A673 (cell line): ENCODE data around the gene POP4. TPM values are rescaled to one million over a fixed set of nuclear protein-coding genes. Genes with fewer than 3 reads are reported as not detected.

Source experiments
- BruUV-seq: library from RNA; stranded (reverse); fragments of 400-500 nt; replicated peaks from 2 replicates; lab custom pipeline; 2021; lab: Mats Ljungman, UMichigan
- CTCF ChIA-PET: fragments of 300-600 bp; sonication (Branson Sonifier 250); formaldehyde crosslinking; loops from one replicate; lab custom pipeline; 2022; ENCODE audit warnings: antibody characterized with exemption; lab: Charles Lee
- POLR2A ChIA-PET: fragments of 300-600 bp; sonication (Branson Sonifier 250); formaldehyde crosslinking; loops from one replicate; lab custom pipeline; 2022; ENCODE audit warnings: antibody characterized with exemption; ENCODE audit not compliant: low non-redundant PET; lab: Charles Lee
- DNase-seq: peaks from one replicate; pipeline ENCODE4 v3.0.0-alpha.2; 2015; ENCODE audit warnings: low spot score
- H3K27ac ChIP-seq: fragments of 200-600 bp; sonication (generic); 2 replicates; pipeline ENCODE4 v1.5.1; 2016; ENCODE audit warnings: mixed run types, low read depth, mild to moderate bottlenecking, mixed read lengths, antibody characterized with exemption, low read length; ENCODE audit not compliant: poor library complexity, severe bottlenecking
- H3K27me3 ChIP-seq: fragments of 200-600 bp; sonication (generic); replicated peaks from 2 replicates; pipeline ENCODE4 v1.6.1; 2017; ENCODE audit warnings: mixed run types, low read depth, mild to moderate bottlenecking, mixed read lengths, antibody characterized with exemption, low read length; ENCODE audit not compliant: insufficient read depth, poor library complexity
- H3K36me3 ChIP-seq: fragments of 200-600 bp; sonication (generic); 2 replicates; pipeline ENCODE4 v1.6.1; 2016; ENCODE audit warnings: mixed run types, mild to moderate bottlenecking, mixed read lengths, antibody characterized with exemption, low read length; ENCODE audit not compliant: insufficient read depth, poor library complexity, severe bottlenecking
- H3K4me1 ChIP-seq: fragments of 200-600 bp; sonication (generic); 2 replicates; pipeline ENCODE4 v1.6.1; 2017; ENCODE audit warnings: mixed run types, mild to moderate bottlenecking, mixed read lengths, antibody characterized with exemption, low read length; ENCODE audit not compliant: insufficient read depth, poor library complexity, severe bottlenecking
- H3K4me3 ChIP-seq: fragments of 200-600 bp; sonication (generic); 2 replicates; pipeline ENCODE4 v1.5.1; 2016; ENCODE audit warnings: low read depth, mixed run types, mild to moderate bottlenecking, mixed read lengths, low read length; ENCODE audit not compliant: poor library complexity, severe bottlenecking
- H3K9me3 ChIP-seq: fragments of 200-600 bp; sonication (generic); 2 replicates; pipeline ENCODE4 v1.6.1; 2016; ENCODE audit warnings: mixed run types, low read depth, mild to moderate bottlenecking, mixed read lengths, antibody characterized with exemption, low read length; ENCODE audit not compliant: poor library complexity, severe bottlenecking
- EZH2 ChIP-seq: fragments of 200-600 bp; sonication (generic); IDR thresholded peaks from 2 replicates; pipeline ENCODE4 v1.6.1; 2017; ENCODE audit warnings: borderline replicate concordance, low read depth, mild to moderate bottlenecking, mixed read lengths, antibody characterized with exemption, low read length; ENCODE audit not compliant: poor library complexity, severe bottlenecking
- intact Hi-C: fragments of 100-400 bp; cut with micrococcal nuclease; formaldehyde crosslinking; loops from one replicate; pipeline ENCODE4 v1.10.0; 2022; ENCODE audit not compliant: unreplicated experiment
- total RNA-seq: library from RNA; stranded (reverse); gene quantifications from 2 replicates; pipeline ENCODE4 v1.2.3, GENCODE V29; 2021
- TF ChIP-seq, protein P1 (sequence below): fragments of 300-800, 200-600 bp; sonication (generic); conservative IDR thresholded peaks from 2 replicates; pipeline ENCODE4 v1.5.1; 2017; ENCODE audit warnings: low read depth, mild to moderate bottlenecking, antibody characterized with exemption, low read length, moderate library complexity, mixed read lengths

Gene POP4
- total RNA-seq, 1 experiment from 2014 or later, result 70.6 TPM

DNA sequence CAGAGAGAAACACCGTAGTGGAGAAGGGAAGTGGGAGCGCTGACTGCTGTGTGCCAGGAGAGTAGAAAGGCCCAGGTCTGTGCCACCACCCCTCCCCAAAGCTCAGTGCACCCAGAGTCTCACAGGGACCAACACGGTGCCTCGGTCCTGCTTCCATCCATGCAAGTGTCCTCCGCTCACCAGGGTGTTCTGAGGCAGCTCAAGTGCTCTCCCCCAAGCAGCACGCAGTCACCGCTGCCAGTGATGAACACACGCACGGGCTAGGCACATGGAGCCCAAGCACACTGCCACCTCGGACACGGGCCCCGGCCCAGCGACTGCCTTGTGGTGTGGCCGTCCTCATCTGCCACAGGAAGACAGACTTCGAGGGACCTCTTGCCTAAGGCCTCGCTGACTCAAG is 10.5 kb downstream of the POP4 start:
- Histone ChIP-seq H3K4me1 (no peaks in the 10 kb centered on the region), H3K4me3 (no peak overlapping the region), H3K27me3 (peaks cover 16% of the 10 kb centered on the region), H3K9me3 (no peaks in the 10 kb centered on the region), H3K36me3 (peaks cover 10% of the 10 kb centered on the region), H3K27ac (no peak overlapping the region)
- CTCF ChIA-PET, result no interaction called here
- TF ChIP-seq, protein P1, sequence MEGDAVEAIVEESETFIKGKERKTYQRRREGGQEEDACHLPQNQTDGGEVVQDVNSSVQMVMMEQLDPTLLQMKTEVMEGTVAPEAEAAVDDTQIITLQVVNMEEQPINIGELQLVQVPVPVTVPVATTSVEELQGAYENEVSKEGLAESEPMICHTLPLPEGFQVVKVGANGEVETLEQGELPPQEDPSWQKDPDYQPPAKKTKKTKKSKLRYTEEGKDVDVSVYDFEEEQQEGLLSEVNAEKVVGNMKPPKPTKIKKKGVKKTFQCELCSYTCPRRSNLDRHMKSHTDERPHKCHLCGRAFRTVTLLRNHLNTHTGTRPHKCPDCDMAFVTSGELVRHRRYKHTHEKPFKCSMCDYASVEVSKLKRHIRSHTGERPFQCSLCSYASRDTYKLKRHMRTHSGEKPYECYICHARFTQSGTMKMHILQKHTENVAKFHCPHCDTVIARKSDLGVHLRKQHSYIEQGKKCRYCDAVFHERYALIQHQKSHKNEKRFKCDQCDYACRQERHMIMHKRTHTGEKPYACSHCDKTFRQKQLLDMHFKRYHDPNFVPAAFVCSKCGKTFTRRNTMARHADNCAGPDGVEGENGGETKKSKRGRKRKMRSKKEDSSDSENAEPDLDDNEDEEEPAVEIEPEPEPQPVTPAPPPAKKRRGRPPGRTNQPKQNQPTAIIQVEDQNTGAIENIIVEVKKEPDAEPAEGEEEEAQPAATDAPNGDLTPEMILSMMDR, result no peak
- TF ChIP-seq EZH2, result no peak
- no TSS peak for BruUV-seq
- DNase-seq, result no peak
- intact Hi-C loops, result no loop called here
- POLR2A ChIA-PET, result no interaction called here

DNA sequence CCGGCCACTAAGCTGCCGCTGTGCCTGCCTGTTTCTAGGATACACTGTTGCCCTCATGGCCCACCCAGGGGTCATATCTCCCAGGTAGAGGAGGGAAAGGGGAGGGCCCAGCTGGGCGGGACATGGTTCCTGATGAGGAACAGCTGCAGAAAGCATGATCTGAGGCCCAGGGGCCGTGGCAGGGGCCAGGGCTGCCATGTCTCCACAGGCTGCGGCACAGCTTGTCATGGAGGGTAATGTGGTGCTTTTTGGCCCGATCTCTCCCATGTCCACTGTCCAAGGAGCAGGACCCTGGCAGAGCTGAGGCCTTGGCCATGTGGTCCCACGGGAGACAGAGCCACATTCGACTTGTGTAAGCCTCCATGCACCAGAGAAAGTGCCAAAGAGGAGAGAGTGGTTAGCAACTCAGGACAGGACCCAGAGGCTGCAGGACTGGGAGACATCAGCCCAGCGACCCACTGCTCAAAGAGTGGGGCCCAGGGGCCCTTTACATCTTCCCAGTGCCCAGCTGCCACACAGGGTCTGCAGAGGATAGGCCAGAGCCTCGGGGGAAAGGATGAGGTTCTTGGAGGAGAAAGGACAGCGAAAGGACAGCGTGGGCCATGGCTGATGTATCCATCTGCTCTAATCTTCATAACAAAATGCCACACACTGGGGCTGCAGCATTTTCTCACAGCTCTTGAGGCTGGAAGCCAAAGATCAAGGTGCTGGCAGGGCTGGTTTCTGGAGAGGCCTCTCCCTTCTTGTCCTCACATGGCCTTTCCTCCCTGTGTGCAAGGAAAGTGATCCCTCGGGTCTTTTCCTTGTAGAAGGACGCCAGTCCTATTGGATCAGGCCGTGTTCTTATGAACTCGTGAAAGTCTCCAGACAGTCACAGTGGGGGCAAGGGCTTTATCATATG is 11.5 kb downstream of the POP4 start:
- BruUV-seq, result no TSS peak
- CTCF ChIA-PET, result no interaction called here
- Histone ChIP-seq H3K4me3 (no peak overlapping the region), H3K4me1 (no peaks in the 10 kb centered on the region), H3K9me3 (no peaks in the 10 kb centered on the region), H3K36me3 (peaks cover 5% of the 10 kb centered on the region), H3K27me3 (peaks cover 16% of the 10 kb centered on the region), H3K27ac (no peak overlapping the region)
- intact Hi-C loops, result no loop called here
- POLR2A ChIA-PET, result no interaction called here
- TF ChIP-seq EZH2, result no peak
- TF ChIP-seq, protein P1, result no peak
- no peak for DNase-seq

DNA sequence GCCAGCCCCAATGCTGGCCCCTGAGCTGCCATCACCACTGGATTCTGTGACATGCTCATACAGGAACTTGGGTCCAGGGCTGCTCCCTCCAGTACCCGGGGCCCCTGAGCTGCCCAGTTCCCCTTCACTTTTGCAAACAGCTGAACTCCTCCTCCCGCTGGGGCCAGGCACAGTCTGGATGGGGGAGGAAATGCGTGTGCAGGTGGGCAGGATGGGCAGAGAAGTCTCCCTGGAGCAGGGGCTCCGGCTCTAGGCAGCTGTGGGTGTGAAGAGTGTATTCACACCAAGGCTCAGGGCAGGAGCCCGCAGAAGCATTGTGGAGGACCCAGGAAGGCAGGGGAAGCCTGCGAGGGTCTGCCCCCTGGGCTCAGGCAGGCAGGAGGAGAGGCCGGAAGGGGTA is 12.4 kb downstream of the POP4 start:
- Histone ChIP-seq H3K27ac (no peak overlapping the region), H3K4me3 (no peak overlapping the region), H3K27me3 (peaks cover 16% of the 10 kb centered on the region), H3K4me1 (no peaks in the 10 kb centered on the region), H3K9me3 (no peaks in the 10 kb centered on the region), H3K36me3 (no peaks in the 10 kb centered on the region)
- intact Hi-C loops, result no loop called here
- no peak for TF ChIP-seq EZH2
- TF ChIP-seq, protein P1, result no peak
- ChIA-PET POLR2A (no interaction called here), CTCF (no interaction called here)
- DNase-seq, result no peak
- no TSS peak for BruUV-seq
